ENCODE measurements around the gene C7orf33.

The C7orf33 gene

DNA sequence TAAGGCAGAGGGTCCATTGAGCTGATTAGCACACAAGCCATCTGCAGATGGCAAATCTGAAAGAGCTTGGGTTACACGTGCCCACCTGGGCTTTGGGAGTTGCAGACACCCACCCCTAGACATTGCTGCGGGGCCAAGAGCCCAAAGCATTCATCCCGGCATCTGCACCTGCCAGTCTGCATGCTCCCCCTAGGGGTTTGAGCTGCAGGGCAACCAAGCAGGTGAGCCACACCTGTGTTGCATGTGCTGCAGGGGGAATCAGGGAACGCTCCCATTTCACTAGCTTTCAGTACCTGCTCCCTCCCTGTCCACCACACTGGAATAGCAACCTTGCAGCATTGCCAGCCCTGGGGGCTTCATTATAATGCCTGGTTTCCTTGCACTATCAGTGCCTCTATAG is 21.1 kb downstream of the C7orf33 start:
- TF ChIP-seq TAF1 (IDR thresholded peaks at IDR 0.05; ENCODE audit: borderline replicate concordance, insufficient read depth, low read length) (no peak), POLR2AphosphoS5 (IDR thresholded peaks at IDR 0.05; ENCODE audit: low read depth, low read length) (no peak)
- TF ChIP-seq, protein P1, sequence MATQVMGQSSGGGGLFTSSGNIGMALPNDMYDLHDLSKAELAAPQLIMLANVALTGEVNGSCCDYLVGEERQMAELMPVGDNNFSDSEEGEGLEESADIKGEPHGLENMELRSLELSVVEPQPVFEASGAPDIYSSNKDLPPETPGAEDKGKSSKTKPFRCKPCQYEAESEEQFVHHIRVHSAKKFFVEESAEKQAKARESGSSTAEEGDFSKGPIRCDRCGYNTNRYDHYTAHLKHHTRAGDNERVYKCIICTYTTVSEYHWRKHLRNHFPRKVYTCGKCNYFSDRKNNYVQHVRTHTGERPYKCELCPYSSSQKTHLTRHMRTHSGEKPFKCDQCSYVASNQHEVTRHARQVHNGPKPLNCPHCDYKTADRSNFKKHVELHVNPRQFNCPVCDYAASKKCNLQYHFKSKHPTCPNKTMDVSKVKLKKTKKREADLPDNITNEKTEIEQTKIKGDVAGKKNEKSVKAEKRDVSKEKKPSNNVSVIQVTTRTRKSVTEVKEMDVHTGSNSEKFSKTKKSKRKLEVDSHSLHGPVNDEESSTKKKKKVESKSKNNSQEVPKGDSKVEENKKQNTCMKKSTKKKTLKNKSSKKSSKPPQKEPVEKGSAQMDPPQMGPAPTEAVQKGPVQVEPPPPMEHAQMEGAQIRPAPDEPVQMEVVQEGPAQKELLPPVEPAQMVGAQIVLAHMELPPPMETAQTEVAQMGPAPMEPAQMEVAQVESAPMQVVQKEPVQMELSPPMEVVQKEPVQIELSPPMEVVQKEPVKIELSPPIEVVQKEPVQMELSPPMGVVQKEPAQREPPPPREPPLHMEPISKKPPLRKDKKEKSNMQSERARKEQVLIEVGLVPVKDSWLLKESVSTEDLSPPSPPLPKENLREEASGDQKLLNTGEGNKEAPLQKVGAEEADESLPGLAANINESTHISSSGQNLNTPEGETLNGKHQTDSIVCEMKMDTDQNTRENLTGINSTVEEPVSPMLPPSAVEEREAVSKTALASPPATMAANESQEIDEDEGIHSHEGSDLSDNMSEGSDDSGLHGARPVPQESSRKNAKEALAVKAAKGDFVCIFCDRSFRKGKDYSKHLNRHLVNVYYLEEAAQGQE (IDR thresholded peaks at IDR 0.05; ENCODE audit: insufficient read depth in 1 of 2, low read depth in 2 of 2, low read length in 2 of 2), result no peak

DNA sequence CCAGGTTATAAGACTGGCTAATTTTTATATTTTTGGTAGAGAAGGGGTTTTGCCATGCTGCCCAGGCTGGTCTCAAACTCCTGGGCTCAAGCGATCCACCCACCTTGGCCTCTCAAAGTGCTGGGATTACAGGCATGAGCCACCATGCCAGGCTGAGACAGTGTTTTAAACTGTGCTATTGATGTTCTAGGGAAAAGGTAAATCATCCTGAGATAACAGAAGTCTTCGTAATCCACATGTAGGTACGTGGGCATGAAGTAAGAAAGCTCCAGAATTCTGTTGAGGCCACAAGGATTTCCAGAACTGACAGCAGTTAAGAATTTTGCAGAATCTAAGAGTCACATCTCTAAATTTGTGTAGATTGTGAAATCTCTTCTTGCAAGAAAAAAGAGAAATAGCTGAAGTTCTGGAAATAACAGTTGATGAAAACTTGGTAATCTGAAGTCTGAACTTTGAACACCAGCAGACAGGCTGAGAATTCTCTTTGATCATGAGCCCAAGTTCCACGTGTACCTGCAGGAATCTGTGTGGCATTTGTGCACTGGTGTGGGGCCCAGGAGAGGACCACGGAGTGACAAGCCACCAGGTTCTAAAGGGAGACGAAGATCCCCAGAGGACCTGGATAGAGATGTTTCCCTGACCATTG is 24.6 kb downstream of the C7orf33 start:
- TF ChIP-seq TAF1 (IDR thresholded peaks at IDR 0.05; ENCODE audit: borderline replicate concordance, insufficient read depth, low read length) (no peak), POLR2AphosphoS5 (IDR thresholded peaks at IDR 0.05; ENCODE audit: low read depth, low read length) (no peak), SIN3A (IDR thresholded peaks at IDR 0.05; ENCODE audit: borderline replicate concordance, insufficient read depth, low read length) (no peak), FOXP2 (optimal IDR thresholded peaks at IDR 0.05; ENCODE audit: borderline replicate concordance, extremely low read depth, extremely low read length, insufficient read depth) (no peak)
- TF ChIP-seq, protein P1 (IDR thresholded peaks at IDR 0.05; ENCODE audit: insufficient read depth in 1 of 2, low read depth in 2 of 2, low read length in 2 of 2), result no peak

DNA sequence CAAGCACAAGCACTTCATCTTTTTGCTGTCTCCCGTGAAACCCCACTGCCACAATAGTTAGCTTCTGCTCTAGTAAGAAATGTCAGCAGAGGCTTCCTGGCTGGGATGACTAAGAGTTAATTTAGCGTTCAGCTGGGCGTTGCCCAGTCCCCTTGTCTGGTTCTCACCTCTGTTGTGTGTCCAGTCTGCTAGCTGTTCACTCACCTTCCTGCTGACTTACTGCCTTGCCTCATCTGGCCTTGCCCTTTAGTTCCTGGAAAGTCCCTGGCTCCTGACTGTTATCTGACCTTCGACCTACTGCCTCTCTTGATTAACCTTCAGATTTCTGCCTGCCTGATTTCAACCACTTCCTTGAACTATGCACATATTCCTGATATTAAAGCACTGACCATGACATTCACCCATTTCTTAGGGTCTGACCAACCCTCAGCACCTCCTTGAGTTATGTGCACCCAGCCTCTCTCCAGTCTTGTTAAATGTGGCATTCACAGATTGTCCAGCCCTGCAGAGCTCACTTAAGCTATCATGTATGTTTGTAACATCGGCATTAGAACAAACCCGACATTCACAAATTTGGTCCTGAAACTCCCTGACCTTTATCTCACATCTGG is 30.3 kb downstream of the C7orf33 start:
- TF ChIP-seq, protein P1 (IDR thresholded peaks at IDR 0.05; ENCODE audit: insufficient read depth in 1 of 2, low read depth in 2 of 2, low read length in 2 of 2), result no peak
- TF ChIP-seq FOXP2 (optimal IDR thresholded peaks at IDR 0.05; ENCODE audit: borderline replicate concordance, extremely low read depth, extremely low read length, insufficient read depth) (no peak), TAF1 (IDR thresholded peaks at IDR 0.05; ENCODE audit: borderline replicate concordance, insufficient read depth, low read length) (no peak), POLR2AphosphoS5 (IDR thresholded peaks at IDR 0.05; ENCODE audit: low read depth, low read length) (no peak), SIN3A (IDR thresholded peaks at IDR 0.05; ENCODE audit: borderline replicate concordance, insufficient read depth, low read length) (no peak)

DNA sequence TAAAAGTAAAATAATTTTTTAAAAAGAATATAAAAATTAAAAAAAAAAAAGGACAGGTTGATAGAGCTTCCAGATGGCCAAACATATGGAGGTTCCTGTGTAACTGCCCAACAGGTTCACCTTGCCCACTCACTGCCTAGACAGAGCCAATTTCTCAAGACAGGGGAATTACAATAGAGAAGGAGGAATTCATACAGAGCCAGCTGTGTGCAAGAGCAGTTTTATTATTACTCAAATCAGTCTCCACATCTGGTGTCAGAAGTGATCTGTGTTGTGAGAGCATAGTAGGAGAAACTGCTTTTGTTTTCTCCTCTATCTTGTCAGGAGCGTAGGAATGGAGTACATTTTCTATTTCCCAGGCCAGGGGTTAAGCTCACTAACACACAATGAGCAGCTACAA is 31.0 kb downstream of the C7orf33 start:
- TF ChIP-seq POLR2AphosphoS5 (IDR thresholded peaks at IDR 0.05; ENCODE audit: low read depth, low read length) (no peak), TAF1 (IDR thresholded peaks at IDR 0.05; ENCODE audit: borderline replicate concordance, insufficient read depth, low read length) (no peak), SIN3A (IDR thresholded peaks at IDR 0.05; ENCODE audit: borderline replicate concordance, insufficient read depth, low read length) (no peak), FOXP2 (optimal IDR thresholded peaks at IDR 0.05; ENCODE audit: borderline replicate concordance, extremely low read depth, extremely low read length, insufficient read depth) (no peak)
- TF ChIP-seq, protein P1 (IDR thresholded peaks at IDR 0.05; ENCODE audit: insufficient read depth in 1 of 2, low read depth in 2 of 2, low read length in 2 of 2), result no peak
